ENCODE results near the gene STIL.
A peak's percentile ranks its signal among the peaks of the same experiment; 100 is the strongest.

Gene STIL

DNA sequence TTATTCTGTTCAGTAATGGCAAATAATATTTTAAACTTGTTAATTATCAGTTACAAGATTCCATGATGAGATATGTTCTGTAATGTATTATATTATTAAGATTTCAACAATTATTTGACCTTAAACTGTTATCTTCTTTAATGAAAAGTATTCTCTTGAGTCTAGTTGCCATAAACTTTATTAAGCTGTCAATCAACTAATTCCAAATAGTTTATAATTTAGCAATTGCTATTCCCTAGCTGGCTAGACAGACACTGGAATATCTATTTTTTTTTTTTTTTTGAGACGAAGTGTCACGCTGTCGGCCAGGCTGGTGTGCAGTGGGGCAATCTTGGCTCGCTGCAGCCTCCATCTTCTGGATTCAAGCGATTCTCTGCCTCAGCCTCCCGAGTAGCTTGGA, 23.4 kb upstream of the STIL start:
- TF ChIP-seq RAD21 (IDR thresholded peaks at IDR 0.05; ENCODE audit: low read depth) (no peak), TEAD4 (IDR thresholded peaks at IDR 0.05) (no peak), YY1 (IDR thresholded peaks at IDR 0.05; ENCODE audit: low read depth) (no peak), EP300 (IDR thresholded peaks at IDR 0.05; ENCODE audit: borderline replicate concordance) (no peak), FOXM1 (IDR thresholded peaks at IDR 0.05; ENCODE audit: borderline replicate concordance, low read depth) (no peak), CEBPB (IDR thresholded peaks at IDR 0.05) (no peak), ZBTB7A (IDR thresholded peaks at IDR 0.05; ENCODE audit: low read depth) (no peak), CREB1 (IDR thresholded peaks at IDR 0.05; ENCODE audit: low read depth) (no peak), TCF12 (IDR thresholded peaks at IDR 0.05; ENCODE audit: low read depth) (no peak), NFIC (IDR thresholded peaks at IDR 0.05) (no peak), EGR1 (IDR thresholded peaks at IDR 0.05) (no peak)
- TF ChIP-seq, protein P1, sequence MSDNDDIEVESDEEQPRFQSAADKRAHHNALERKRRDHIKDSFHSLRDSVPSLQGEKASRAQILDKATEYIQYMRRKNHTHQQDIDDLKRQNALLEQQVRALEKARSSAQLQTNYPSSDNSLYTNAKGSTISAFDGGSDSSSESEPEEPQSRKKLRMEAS (IDR thresholded peaks at IDR 0.05) = no peak
- TF ChIP-seq, protein P2, sequence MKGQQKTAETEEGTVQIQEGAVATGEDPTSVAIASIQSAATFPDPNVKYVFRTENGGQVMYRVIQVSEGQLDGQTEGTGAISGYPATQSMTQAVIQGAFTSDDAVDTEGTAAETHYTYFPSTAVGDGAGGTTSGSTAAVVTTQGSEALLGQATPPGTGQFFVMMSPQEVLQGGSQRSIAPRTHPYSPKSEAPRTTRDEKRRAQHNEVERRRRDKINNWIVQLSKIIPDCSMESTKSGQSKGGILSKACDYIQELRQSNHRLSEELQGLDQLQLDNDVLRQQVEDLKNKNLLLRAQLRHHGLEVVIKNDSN (IDR thresholded peaks at IDR 0.05) = no peak
- TF ChIP-seq, protein P3, sequence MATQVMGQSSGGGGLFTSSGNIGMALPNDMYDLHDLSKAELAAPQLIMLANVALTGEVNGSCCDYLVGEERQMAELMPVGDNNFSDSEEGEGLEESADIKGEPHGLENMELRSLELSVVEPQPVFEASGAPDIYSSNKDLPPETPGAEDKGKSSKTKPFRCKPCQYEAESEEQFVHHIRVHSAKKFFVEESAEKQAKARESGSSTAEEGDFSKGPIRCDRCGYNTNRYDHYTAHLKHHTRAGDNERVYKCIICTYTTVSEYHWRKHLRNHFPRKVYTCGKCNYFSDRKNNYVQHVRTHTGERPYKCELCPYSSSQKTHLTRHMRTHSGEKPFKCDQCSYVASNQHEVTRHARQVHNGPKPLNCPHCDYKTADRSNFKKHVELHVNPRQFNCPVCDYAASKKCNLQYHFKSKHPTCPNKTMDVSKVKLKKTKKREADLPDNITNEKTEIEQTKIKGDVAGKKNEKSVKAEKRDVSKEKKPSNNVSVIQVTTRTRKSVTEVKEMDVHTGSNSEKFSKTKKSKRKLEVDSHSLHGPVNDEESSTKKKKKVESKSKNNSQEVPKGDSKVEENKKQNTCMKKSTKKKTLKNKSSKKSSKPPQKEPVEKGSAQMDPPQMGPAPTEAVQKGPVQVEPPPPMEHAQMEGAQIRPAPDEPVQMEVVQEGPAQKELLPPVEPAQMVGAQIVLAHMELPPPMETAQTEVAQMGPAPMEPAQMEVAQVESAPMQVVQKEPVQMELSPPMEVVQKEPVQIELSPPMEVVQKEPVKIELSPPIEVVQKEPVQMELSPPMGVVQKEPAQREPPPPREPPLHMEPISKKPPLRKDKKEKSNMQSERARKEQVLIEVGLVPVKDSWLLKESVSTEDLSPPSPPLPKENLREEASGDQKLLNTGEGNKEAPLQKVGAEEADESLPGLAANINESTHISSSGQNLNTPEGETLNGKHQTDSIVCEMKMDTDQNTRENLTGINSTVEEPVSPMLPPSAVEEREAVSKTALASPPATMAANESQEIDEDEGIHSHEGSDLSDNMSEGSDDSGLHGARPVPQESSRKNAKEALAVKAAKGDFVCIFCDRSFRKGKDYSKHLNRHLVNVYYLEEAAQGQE (IDR thresholded peaks at IDR 0.05; ENCODE audit: low read depth) = no peak

DNA sequence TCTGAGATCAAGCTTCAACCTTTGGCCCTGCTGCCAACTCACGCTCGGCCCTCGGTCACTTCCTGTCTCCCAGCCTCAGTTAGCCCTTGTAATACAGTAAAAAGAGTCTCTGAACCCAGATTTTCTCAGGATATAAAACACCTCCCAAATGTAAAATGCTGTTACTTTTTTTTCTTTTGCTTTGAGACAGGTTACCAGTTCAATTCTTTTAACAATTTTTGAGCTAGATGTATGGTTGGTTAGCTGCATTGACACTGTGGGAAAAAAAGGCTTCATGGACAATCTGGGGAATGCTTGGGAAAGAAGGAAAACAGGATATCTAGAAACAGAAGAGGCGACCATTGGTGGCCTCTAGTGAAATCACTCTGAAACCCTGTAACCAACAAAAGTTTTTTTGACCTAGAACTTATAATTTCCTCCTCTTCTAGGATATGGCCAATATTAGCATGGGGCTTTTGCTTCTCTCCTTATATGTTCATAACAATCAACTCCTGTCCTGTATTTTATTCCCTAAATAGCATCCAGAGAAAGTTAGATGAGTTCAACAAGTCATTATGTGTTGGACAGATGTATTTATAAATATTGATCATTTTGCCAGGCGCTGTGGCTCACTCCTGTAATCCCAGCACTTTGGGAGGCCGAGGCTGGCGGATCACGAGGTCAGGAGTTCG, 21.0 kb upstream of the STIL start:
- no peak for TF ChIP-seq FOXM1 (IDR thresholded peaks at IDR 0.05; ENCODE audit: borderline replicate concordance, low read depth)
- TF ChIP-seq, protein P1 (IDR thresholded peaks at IDR 0.05) = 0 out of 2 replicates have a peak, but pooled peaks have one; percentile 2
- 0 out of 2 replicates have a peak, but pooled peaks have one; percentile 3 for TF ChIP-seq YY1 (IDR thresholded peaks at IDR 0.05; ENCODE audit: low read depth)
- TF ChIP-seq TEAD4 (IDR thresholded peaks at IDR 0.05) = no peak
- no peak for TF ChIP-seq CREB1 (IDR thresholded peaks at IDR 0.05; ENCODE audit: low read depth)
- TF ChIP-seq NFIC (IDR thresholded peaks at IDR 0.05) = no peak
- no peak for TF ChIP-seq CEBPB (IDR thresholded peaks at IDR 0.05)
- no peak for TF ChIP-seq EGR1 (IDR thresholded peaks at IDR 0.05)

DNA sequence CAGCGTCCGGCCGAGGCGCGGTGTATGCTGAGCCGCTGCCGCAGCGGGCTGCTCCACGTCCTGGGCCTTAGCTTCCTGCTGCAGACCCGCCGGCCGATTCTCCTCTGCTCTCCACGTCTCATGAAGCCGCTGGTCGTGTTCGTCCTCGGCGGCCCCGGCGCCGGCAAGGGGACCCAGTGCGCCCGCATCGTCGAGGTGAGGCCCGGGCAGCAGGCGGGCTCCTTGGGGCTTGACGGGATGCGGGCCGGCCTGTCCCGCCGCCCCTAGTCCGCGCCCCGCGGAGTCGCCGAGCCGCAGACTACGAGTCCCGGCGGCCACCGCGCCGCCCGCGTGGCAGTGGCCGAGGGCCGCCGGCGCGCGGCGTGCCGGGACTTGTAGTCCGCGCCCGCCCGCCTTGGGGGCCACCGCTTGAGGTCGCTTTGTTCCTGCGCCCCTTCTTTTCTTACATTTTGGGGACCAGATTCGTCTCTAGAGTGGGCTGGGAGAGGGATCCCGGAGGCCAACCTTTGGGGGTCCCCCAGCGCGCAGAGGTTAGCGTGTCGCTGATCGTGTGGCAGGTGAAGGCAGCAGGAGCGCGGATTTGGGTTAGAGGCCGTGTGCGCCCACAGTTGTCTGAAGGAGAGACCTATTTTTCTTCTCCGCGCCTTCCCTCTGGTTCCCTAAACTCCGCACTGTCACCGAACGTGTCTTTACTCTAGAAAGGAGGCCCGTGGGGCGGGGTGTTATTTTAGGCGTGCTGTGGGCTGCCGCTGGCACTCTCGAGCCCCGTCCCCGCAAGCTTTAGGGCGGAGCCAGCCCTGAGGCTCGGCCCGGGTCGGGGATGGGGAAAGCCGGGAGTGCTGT, 20.2 kb upstream of the STIL start:
- 0 out of 2 replicates have a peak, but pooled peaks have one; percentile 24 for TF ChIP-seq ZBTB7A (IDR thresholded peaks at IDR 0.05; ENCODE audit: low read depth)
- TF ChIP-seq, protein P1 (IDR thresholded peaks at IDR 0.05) = peak; percentile 24; the same call in 1 of the 2 replicates
- peak; percentile 49; the same call in 1 of the 2 replicates for TF ChIP-seq TAF1 (IDR thresholded peaks at IDR 0.05; ENCODE audit: low read depth)
- TF ChIP-seq FOXM1 (IDR thresholded peaks at IDR 0.05; ENCODE audit: borderline replicate concordance, low read depth) = no peak
- TF ChIP-seq TCF12 (IDR thresholded peaks at IDR 0.05; ENCODE audit: low read depth) = peak; percentile 15; the same call in 1 of the 2 replicates
- TF ChIP-seq, protein P2 (IDR thresholded peaks at IDR 0.05) = peak; percentile 79

DNA sequence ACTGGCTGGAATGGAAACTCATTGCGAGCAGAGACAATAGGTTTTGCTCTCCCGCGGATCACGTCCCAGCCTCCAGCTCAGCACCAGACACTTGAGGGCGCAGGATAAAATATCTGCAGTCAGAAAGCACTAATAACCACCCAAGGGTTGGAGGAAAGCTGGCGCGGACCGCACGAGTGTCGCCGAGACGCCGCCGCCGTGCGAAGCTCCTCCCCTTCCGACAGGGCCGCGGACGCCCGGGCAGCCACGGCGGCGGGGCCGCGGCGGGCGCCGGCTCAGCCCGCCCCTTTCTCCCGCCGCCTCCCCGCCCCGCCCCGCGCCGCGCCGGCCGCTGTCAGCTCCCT, 19.6 kb upstream of the STIL start, which contains the start of gene CMPK1:
TSS of gene CMPK1 (plus strand) at position 213 of the 344 bp plus-strand sequence. CDS start 156 bp downstream, outside the sequence.
- peak; percentile 64; the same call in 1 of the 2 replicates for TF ChIP-seq TAF1 (IDR thresholded peaks at IDR 0.05; ENCODE audit: low read depth)
- TF ChIP-seq YY1 (IDR thresholded peaks at IDR 0.05; ENCODE audit: low read depth) = peak; percentile 10; the same call in 1 of the 2 replicates
- no peak for TF ChIP-seq FOXM1 (IDR thresholded peaks at IDR 0.05; ENCODE audit: borderline replicate concordance, low read depth)
- TF ChIP-seq, protein P1 (IDR thresholded peaks at IDR 0.05) = peak; percentile 60; the same call in 1 of the 2 replicates
- TF ChIP-seq CREB1 (IDR thresholded peaks at IDR 0.05; ENCODE audit: low read depth) = 0 out of 2 replicates have a peak, but pooled peaks have one; percentile 14
- TF ChIP-seq TEAD4 (IDR thresholded peaks at IDR 0.05) = 0 out of 2 replicates have a peak, but pooled peaks have one; percentile 15
- TF ChIP-seq EP300 (IDR thresholded peaks at IDR 0.05; ENCODE audit: borderline replicate concordance) = no peak
- TF ChIP-seq NFIC (IDR thresholded peaks at IDR 0.05) = 0 out of 2 replicates have a peak, but pooled peaks have one; percentile 12
- TF ChIP-seq, protein P2 (IDR thresholded peaks at IDR 0.05) = no peak

DNA sequence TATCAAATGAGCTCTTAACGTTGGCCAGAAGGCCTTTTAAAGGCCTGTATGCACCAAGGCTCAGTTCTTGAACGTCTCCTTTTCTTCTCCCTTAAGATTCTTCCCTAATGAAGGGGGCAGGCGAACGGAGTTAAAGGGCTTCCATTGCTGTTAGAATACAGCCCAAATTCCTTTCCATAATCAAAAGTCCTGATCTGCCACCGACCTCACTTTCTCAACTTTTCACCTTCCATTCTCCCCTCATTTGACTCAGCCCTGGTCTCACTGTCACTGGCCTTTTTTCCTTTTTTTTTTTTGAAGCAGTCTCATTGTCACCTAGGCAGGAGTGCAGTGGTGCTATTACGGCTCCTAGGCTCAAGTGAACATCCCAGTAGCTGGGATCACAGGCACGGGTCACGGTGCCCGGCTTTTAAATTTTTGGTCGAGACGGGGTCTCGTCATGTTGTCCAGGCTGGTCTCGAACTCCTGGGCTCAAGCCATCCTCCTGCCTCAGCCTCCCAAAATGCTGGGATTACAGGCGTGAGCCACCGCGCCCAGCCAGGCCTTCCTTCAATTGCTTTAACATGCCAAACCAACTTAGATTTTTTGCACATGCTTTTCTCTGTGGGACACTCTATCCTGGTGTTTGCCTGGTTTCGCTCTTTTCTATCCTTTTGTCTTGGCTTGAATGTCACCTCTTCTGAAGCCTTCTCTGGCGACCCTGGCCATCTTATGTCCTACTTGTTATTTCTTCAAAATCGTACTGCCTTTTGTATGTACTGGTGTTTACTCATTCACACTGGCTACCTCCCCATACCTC, 19.0 kb upstream of the STIL start:
- TF ChIP-seq NFIC (IDR thresholded peaks at IDR 0.05) (no peak), TEAD4 (IDR thresholded peaks at IDR 0.05) (no peak), TAF1 (IDR thresholded peaks at IDR 0.05; ENCODE audit: low read depth) (no peak), FOXM1 (IDR thresholded peaks at IDR 0.05; ENCODE audit: borderline replicate concordance, low read depth) (no peak), EGR1 (IDR thresholded peaks at IDR 0.05) (no peak), EP300 (IDR thresholded peaks at IDR 0.05; ENCODE audit: borderline replicate concordance) (no peak), ZBTB7A (IDR thresholded peaks at IDR 0.05; ENCODE audit: low read depth) (no peak)
- TF ChIP-seq, protein P3 (IDR thresholded peaks at IDR 0.05; ENCODE audit: low read depth) = no peak
